Erythroblast (primary cell): ENCODE measurements around the gene GNAL.

Source experiments
- GATA1 ChIP-seq: IDR thresholded peaks from 2 replicates; pipeline ENCODE4 v1.6.1; 2011; ENCODE audit warnings: low read depth, mild to moderate bottlenecking, control low read depth, low read length, moderate library complexity
- POLR2A ChIP-seq: IDR thresholded peaks from 2 replicates; pipeline ENCODE4 v1.6.1; 2011; ENCODE audit warnings: mild to moderate bottlenecking, low read length

GRCh38 chr18:11932393-11932792, 243.3 kb downstream of the GNAL start:
- no peak for TF ChIP-seq POLR2A
- TF ChIP-seq GATA1: no peak
